GM10266 (cell line): ENCODE data around the gene DFFB.

ENCODE experiments used
- DNase-seq: peaks from one replicate; pipeline ENCODE4 v3.0.0; 2012; ENCODE audit errors: extremely low spot score
- TF ChIP-seq, protein P1 (sequence below): IDR thresholded peaks from 2 replicates; pipeline ENCODE4 v1.5.1; 2012; ENCODE audit warnings: mild to moderate bottlenecking, low read depth; ENCODE audit not compliant: control insufficient read depth, insufficient read depth; ENCODE audit errors: missing control alignments

DFFB gene

DNA sequence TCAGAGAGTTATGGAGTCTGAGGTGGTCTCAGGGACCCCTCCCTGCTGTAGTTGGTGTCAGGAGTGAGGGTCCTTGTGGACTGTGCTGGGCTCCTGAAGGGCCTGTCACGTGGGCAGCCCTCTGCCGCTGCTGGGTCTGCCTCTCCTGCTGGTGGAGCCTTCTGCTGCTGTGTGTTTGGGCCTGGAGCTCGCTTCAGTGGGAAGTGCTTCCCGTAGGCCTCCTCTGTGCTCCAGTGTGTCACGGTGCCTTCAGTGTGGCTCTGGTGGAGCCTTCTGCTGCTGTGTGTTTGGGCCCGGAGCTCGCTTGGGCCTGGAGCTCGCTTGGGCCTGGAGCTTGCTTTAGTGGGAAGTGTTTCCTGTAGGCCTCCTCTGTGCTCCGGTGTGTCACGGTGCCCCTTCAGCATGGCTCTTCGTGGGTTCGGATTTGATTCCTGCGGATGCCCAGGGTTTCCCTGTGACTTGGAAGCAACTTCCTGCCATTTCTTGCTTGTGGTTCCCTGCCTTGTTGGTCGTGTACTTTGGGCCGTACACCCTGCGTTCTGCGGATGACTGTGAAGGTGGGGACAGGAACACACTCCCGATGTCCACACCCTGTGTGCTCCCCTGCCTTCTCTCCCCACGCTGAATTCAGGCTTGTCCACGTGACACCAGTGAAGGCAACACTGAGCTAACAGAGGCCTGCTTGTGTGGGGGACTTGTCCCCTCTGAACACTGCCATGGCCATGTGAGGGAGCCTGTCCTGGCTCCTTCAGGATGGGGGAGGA lies 23.3 kb downstream of the DFFB start:
- no peak for DNase-seq
- TF ChIP-seq, protein P1, sequence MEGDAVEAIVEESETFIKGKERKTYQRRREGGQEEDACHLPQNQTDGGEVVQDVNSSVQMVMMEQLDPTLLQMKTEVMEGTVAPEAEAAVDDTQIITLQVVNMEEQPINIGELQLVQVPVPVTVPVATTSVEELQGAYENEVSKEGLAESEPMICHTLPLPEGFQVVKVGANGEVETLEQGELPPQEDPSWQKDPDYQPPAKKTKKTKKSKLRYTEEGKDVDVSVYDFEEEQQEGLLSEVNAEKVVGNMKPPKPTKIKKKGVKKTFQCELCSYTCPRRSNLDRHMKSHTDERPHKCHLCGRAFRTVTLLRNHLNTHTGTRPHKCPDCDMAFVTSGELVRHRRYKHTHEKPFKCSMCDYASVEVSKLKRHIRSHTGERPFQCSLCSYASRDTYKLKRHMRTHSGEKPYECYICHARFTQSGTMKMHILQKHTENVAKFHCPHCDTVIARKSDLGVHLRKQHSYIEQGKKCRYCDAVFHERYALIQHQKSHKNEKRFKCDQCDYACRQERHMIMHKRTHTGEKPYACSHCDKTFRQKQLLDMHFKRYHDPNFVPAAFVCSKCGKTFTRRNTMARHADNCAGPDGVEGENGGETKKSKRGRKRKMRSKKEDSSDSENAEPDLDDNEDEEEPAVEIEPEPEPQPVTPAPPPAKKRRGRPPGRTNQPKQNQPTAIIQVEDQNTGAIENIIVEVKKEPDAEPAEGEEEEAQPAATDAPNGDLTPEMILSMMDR: no peak

DNA sequence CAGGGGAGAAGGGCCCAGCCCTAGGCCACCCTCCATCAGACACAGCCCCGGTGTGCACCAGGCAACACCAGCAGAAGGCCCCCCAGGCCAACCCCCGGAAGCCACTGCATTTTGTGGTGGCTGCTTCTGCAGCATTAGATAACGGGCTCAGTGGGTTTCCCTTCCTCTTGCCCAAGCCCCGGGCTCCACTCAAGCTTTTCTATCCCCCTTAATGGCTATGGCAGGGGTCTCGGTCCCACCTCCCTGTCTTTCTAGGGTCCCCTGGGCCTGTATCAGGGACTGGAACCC lies 23.9 kb downstream of the DFFB start:
- TF ChIP-seq, protein P1: no peak
- no peak for DNase-seq

DNA sequence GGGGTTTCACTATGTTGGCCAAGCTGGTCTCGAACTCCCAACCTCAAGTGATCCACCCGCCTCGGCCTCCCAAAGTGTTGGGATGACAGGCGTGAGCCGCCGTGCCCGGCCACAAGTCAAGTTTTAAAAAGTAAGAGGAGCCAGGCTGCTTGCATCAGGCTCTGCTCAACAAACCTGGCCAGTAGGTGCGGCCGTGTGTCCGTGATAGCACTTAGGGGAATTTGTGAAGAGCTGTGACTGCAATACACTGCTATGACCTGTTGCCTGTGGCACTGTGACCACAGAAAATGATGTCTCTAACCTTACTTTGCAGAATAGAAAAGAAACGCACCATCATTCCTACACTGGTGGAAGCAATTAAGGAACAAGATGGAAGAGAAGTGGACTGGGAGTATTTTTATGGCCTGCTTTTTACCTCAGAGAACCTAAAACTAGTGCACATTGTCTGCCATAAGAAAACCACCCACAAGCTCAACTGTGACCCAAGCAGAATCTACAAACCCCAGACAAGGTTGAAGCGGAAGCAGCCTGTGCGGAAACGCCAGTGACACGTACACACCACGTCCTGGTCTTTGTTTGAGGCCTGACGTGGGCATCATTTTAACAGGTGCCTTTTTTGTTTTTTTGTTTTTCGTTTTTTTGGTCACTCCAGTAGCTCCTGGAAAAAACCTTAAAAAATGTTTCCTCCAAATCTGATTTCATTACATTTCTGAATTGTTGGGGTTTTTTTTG lies 26.1 kb downstream of the DFFB start:
- DNase-seq: no peak
- TF ChIP-seq, protein P1: no peak

DNA sequence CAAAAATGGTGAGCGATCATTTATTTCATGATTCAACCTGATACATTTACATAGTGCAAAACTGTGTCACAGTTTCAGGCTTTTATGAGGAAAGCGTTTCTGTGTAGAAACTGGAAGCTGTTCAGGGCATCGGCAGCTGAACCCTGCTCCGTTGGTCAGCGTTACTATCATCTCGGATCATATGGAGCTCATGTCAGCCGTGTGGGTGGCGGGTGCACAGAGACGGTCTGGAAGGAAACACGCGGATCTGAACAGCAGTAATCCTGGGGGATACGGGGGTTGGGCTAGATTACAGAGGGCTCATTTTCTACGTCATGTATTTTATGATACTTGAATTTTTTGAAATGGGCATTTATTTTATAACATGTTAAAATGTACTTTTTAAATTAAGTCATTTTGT lies 27.7 kb downstream of the DFFB start:
- DNase-seq: no peak
- TF ChIP-seq, protein P1: no peak

DNA sequence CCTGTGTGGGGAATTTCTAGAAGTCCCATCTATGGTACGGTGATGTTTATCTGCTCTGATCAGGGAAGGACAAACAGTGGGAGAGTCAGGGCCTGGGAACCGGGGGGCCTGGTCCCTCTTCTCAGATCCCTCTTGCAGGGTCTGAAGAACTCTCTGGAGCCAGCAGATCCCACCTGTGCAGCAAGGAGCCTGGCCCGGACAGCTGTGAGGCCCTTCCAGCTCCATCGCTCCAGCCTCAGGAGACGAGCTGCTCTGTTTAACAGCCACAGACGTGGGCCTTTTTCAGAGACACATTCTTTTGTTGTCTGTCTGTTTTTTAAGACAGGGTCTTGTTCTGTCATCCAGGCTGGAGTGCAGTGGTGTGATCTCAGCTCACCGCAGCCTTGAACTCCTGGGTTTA lies 28.3 kb downstream of the DFFB start:
- TF ChIP-seq, protein P1: no peak
- DNase-seq: no peak

DNA sequence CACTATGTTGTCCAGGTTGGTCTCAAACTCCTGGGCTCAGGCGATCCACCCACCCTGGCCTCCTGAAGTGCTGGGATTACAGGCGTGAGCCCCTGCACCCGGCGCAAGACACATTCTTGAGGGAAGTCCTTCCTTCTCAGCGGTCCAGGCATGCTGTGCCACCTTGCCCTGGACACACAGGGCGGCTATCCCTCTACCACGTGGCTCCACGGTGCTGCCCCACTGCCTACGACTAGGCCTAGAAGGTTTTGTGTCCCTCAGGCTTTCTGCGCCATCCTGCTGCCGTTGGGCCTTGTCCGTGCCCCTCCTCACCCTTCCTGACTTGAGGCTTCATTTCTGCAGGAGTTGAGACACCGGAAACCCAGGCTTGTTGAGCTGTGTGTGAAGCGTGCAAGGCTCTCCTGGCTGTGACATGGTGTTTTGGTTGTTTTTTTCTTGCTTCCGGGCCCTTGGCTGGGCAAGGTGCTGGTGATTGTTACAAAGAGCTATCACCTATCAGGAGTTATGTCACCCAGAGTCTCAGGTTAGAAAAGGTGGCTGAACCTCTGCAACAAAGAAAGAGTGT lies 28.9 kb downstream of the DFFB start:
- TF ChIP-seq, protein P1: no peak
- no peak for DNase-seq

DNA sequence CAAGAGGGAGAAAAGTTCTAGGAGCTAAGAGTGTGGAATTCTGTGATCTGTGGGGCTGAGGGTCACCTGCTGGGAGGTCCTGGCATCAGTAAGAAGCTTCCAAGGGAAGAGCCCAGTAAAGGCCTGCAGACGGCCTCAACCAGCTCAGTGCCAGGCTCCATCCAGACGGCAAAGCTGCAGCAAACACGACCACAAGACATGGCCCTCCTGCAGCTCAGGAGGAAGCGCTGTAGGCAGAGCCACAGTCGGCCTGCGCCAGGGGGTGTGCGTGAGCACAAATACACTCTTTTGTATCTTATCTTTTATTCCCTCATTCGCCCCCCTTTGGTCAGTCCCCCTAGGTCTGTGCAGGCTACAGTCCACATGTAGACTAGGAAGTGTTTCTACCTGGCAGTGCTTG lies 29.4 kb downstream of the DFFB start:
- TF ChIP-seq, protein P1: no peak
- no peak for DNase-seq
